Heart left ventricle (tissue), 16 donors: ENCODE results near the gene CFLAR. TPM values are rescaled to one million over a fixed set of nuclear protein-coding genes. Genes with fewer than 3 reads are reported as not detected.
A peak's percentile ranks its signal among the peaks of the same experiment; 100 is the strongest.

Experiments
- ATAC-seq, 4 donors: fragments of 200-7000 bp; cut with Tn5 transposase; one replicate each; pipeline ENCODE4 v1.9.1; 2020 to 2022; ENCODE audit warnings: moderate library complexity in 4 of 4, mild to moderate bottlenecking in 3 of 4, moderate number of reproducible peaks in 1 of 4
- DNase-seq, 5 donors: peaks; one replicate each; pipeline ENCODE4 v3.0.0-alpha.2; 2020
- H3K27ac ChIP-seq, 12 donors: fragments of 200-600 bp; sonication (generic) in 4 of 12; one replicate each; pipeline versions ENCODE4 v1.5.0 to v1.8.0; 2016 to 2022; ENCODE audit warnings: mild to moderate bottlenecking in 2 of 12
- H3K27me3 ChIP-seq, 9 donors: fragments of 200-600 bp; sonication (generic) in 2 of 9; one replicate each; pipeline versions ENCODE4 v1.5.1 to v1.8.0; 2016 to 2022; ENCODE audit warnings: mild to moderate bottlenecking in 3 of 9
- H3K36me3 ChIP-seq, 9 donors: fragments of 200-600 bp; sonication (generic) in 2 of 9; one replicate each; pipeline versions ENCODE4 v1.5.0 to v1.8.0; 2018 to 2022; ENCODE audit warnings: mild to moderate bottlenecking in 2 of 9
- H3K4me1 ChIP-seq, 12 donors: fragments of 200-600 bp; sonication (generic) in 4 of 12; one replicate each; pipeline versions ENCODE4 v1.5.0 to v1.8.0; 2016 to 2022; ENCODE audit warnings: mild to moderate bottlenecking in 3 of 12
- H3K4me3 ChIP-seq, 12 donors: fragments of 200-600 bp; sonication (generic) in 4 of 12; one replicate each; pipeline versions ENCODE4 v1.5.0 to v1.8.0; 2017 to 2022; ENCODE audit warnings: mild to moderate bottlenecking in 9 of 12, moderate library complexity in 4 of 12
- H3K9me3 ChIP-seq, 12 donors: fragments of 200-600 bp; sonication (generic) in 4 of 12; one replicate each; pipeline versions ENCODE4 v1.5.0 to v1.8.0; 2016 to 2022; ENCODE audit warnings: mild to moderate bottlenecking in 1 of 12
- POLR2A ChIP-seq, 2 donors: fragments of 450-650 bp; IDR thresholded peaks; one replicate each; pipeline ENCODE4 v1.6.1; 2017; ENCODE audit warnings: antibody characterized with exemption in 2 of 2, mild to moderate bottlenecking in 2 of 2, moderate library complexity in 2 of 2
- WGBS, 4 donors: extraction: QIAGEN DNeasy Blood & Tissue Kit in 2 of 4; methylation state at CpG; one replicate each; pipeline versions ENCODE4 v1.1.5 to v1.1.7; 2013 to 2018; 5-methylcytosine and 5-hydroxymethylcytosine counted together
- intact Hi-C, 10 donors: fragments of 100-400 bp; cut with DNase I; formaldehyde crosslinking; loops; one replicate each; pipeline versions ENCODE4 v1.11.1 to v1.14.2; 2022
- polyA plus RNA-seq, 2 donors: library from polyadenylated mRNA; stranded (reverse); fragments of 200-250 nt; gene quantifications; one replicate each; pipeline ENCODE4 v1.2.3, GENCODE V29; 2013
- total RNA-seq, 9 donors: library from RNA; depleted of rRNA in 2 of 9; stranded (reverse); fragments of >200 nt in 2 of 9; fragmentation: NEBNext Ultra II Directional in 3 of 9; extraction: Animal tissue kit (Norgen Biotek cat#: 25700) in 3 of 9; gene quantifications; one replicate each; pipeline versions ENCODE4 v1.1.0 to v1.2.4, GENCODE V29; 2016 to 2023
- TF ChIP-seq, protein P1 (sequence below), 12 donors: fragments of 200-600 bp; sonication (generic) in 4 of 12; IDR thresholded peaks; one replicate each; pipeline versions ENCODE4 v1.5.0 to v1.8.0; 2018 to 2022; ENCODE audit warnings: antibody characterized with exemption in 12 of 12, mild to moderate bottlenecking in 5 of 12
- donor health status: ischemic (EF 13 %, LVEDD 7.1; RV severe dilation, severe dysfunction).
- donor health status: healthy with polysubstance abuse.
- donor health status: DM: no; HTN: yes; CAD: no.
- donor health status: DM: no; HTN: no; CAD: no.
- donor health status: ischemic (EF 25% LVEDD 6.9; RV normal size, moderate dysfunction).
- donor health status: ischemic (EF 25% LVEDD 5.7; RV mildly dilated, moderate dysfunction).
- donor health status: healthy.
- donor health status: DM: yes; HTN: yes; CAD: no.
- donor health status: ischemic (EF 35%, LVEDD 5.7; RV mildly dilated, moderate dysfunction).
- donor health status: nonischemic (EF 11% LVEDD 7.7; RV severe dilation, severe dysfunction).
- donor health status: DM: yes; HTN: yes; CAD: no.
- donor health status: PGD.
- donor health status: ischemic (EF 29% LVEDD 5.4; RV normal size, mild dysfunction).
- donor health status: nonischemic (EF 23%, LVEDD 6.1; RV moderate dilation, normal function).

The CFLAR gene
- total and polyA plus RNA-seq, 11 donors = 120 to 279 (median 214) TPM

DNA sequence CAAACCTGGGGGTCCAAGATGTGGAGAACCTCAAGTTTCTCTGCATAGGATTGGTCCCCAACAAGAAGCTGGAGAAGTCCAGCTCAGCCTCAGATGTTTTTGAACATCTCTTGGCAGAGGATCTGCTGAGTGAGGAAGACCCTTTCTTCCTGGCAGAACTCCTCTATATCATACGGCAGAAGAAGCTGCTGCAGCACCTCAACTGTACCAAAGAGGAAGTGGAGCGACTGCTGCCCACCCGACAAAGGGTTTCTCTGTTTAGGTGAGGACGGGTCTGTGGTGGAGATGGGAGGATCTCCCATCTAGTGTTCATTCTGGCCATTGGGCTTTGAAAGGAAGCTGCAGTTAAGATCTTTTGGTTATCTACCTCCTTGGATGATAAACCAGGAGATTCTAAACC, 69.9 kb downstream of the CFLAR start:
- TF ChIP-seq, protein P1, sequence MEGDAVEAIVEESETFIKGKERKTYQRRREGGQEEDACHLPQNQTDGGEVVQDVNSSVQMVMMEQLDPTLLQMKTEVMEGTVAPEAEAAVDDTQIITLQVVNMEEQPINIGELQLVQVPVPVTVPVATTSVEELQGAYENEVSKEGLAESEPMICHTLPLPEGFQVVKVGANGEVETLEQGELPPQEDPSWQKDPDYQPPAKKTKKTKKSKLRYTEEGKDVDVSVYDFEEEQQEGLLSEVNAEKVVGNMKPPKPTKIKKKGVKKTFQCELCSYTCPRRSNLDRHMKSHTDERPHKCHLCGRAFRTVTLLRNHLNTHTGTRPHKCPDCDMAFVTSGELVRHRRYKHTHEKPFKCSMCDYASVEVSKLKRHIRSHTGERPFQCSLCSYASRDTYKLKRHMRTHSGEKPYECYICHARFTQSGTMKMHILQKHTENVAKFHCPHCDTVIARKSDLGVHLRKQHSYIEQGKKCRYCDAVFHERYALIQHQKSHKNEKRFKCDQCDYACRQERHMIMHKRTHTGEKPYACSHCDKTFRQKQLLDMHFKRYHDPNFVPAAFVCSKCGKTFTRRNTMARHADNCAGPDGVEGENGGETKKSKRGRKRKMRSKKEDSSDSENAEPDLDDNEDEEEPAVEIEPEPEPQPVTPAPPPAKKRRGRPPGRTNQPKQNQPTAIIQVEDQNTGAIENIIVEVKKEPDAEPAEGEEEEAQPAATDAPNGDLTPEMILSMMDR (IDR thresholded peaks at IDR 0.05) = no peak
- TF ChIP-seq POLR2A (IDR thresholded peaks at IDR 0.05) = no peak
- no peak for ATAC-seq
- no peak for DNase-seq
- Histone ChIP-seq H3K27me3 (no peaks in the 10 kb centered on the region), H3K9me3 (no peaks in the 10 kb centered on the region), H3K36me3 (peaks cover 0 to 41% (median 6%) of the 10 kb centered on the region in 9 donors), H3K4me1 (peaks cover 0 to 55% (median 9%) of the 10 kb centered on the region in 12 donors), H3K27ac (peak overlapping the region in 7 of 12 donors; percentile 10 to 88 (median 25)), H3K4me3 (peak overlapping the region in 9 of 12 donors; percentile 45 to 73 (median 62))
- 55 to 88% (median 61%) methylated on average over 4 of the region's 4 CpGs for WGBS, 4 donors
- intact Hi-C loops = loop anchor here in 5 of 10 donors (2.0 to 5.0 kb wide), 3 partner anchors 36 to 47 kb away; no protein-coding TSS in a partner anchor

DNA sequence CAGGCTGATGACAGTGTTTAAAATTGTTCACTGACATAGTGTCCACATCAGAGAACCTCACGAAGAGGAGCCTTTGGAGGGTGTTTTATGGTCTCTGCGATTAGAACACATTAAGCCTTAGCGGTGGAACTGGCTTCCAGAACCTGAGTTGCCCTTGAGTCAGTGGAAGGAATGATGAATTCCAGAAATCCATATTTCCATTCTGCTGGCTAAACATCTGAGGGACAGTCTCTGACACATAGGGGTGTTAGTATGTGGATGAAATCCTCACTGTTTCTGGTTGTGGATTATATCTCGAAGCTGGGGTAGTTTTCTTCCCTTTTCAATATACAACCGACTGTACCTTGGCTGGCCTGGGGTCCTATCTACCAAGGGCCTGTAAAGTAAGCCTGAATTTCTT, 71.0 kb downstream of the CFLAR start:
- H3K27me3 ChIP-seq = no peaks in the 10 kb centered on the region
- H3K27ac ChIP-seq = peak overlapping the region in 2 of 12 donors; percentile 12
- intact Hi-C loops = loop anchor here in 4 of 10 donors (2.0 to 5.0 kb wide), 3 partner anchors 35 to 46 kb away; no protein-coding TSS in a partner anchor
- DNase-seq = no peak
- no peak for ATAC-seq
- WGBS, 4 donors = 77 to 84% (median 82%) methylated on average over 5 of the region's 5 CpGs
- TF ChIP-seq, protein P1 (IDR thresholded peaks at IDR 0.05) = no peak
- no peak for TF ChIP-seq POLR2A (IDR thresholded peaks at IDR 0.05)
- peaks cover 0 to 66% (median 16%) of the 10 kb centered on the region in 12 donors for H3K4me1 ChIP-seq
- H3K36me3 ChIP-seq = peaks cover 0 to 41% (median 6%) of the 10 kb centered on the region in 9 donors
- H3K9me3 ChIP-seq = no peaks in the 10 kb centered on the region
- H3K4me3 ChIP-seq = no peak overlapping the region

DNA sequence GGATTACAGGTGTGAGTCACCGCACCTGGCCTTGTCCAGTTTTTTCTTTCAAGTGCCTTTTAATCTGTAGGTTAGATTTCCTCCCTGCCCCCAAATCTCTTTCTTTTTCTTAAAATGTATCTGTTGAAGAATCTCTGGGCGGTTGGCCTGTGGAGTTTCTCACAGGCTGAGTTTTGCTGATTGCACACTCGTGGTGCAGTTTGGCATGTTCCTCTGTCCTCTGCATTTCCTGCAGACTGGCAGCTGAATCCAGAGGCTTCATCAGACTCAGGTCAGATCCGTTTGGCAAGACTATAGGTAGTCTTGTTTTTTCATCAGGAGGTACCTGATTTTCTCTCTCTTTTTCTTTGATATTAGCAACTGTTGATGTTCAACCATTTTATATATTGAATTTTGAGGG, 72.5 kb downstream of the CFLAR start:
- ATAC-seq = no peak
- peaks cover 0 to 75% (median 21%) of the 10 kb centered on the region in 12 donors for H3K4me1 ChIP-seq
- intact Hi-C loops = loop anchor here in 3 of 10 donors (5.0 kb wide), 2 partner anchors 34 to 39 kb away; no protein-coding TSS in a partner anchor
- H3K4me3 ChIP-seq = no peak overlapping the region
- TF ChIP-seq POLR2A (IDR thresholded peaks at IDR 0.05) = no peak
- TF ChIP-seq, protein P1 (IDR thresholded peaks at IDR 0.05) = no peak
- DNase-seq = no peak
- no peak overlapping the region for H3K27ac ChIP-seq
- no peaks in the 10 kb centered on the region for H3K9me3 ChIP-seq
- no peaks in the 10 kb centered on the region for H3K27me3 ChIP-seq
- WGBS, 4 donors = 86 to 92% (median 86%) methylated on average over 4 of the region's 4 CpGs
- peaks cover 0 to 52% (median 12%) of the 10 kb centered on the region in 9 donors for H3K36me3 ChIP-seq

DNA sequence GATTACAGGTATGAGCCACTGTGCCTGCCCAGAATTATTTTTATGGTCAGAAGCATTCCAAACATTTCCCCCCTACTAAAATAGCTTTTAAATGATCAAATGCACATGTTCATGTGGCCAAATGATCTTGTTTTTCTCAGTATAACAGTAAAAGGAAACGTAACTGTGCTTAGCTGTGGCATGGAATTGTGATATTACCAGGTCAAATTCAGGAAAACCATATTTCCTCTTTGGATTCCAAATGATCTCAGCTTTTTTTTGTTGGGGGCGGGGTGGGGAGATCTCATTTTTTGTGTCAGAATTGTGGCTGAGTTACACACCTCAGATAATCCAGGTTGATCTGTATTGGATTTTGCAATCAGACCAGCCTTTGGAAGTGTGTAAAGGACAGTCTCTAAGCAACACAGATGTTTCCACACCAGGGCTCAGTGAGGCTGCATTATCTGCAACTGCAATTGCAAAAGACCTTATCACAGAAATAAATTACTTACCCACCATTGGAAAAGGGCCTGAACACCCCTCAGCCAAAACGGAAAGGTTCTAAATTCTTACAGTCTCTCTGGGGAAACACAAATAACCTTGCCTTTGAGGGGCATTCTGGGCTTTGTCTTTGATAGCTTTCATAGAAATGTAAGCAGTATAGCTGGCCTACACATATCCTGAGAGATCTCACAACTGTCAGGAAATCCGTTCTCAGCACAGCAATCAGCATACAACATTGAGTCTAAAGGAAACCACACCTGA, 75.3 kb downstream of the CFLAR start:
- H3K9me3 ChIP-seq = no peaks in the 10 kb centered on the region
- H3K4me3 ChIP-seq = no peak overlapping the region
- H3K36me3 ChIP-seq = peaks cover 0 to 65% (median 19%) of the 10 kb centered on the region in 9 donors
- 36 to 54% (median 42%) methylated on average over 4 of the region's 4 CpGs for WGBS, 4 donors
- H3K27me3 ChIP-seq = no peaks in the 10 kb centered on the region
- intact Hi-C loops = loop anchor here in 1 of 10 donors (2.0 kb wide), 1 partner anchor 41 kb away; no protein-coding TSS in a partner anchor
- TF ChIP-seq POLR2A (IDR thresholded peaks at IDR 0.05) = no peak
- TF ChIP-seq, protein P1 (IDR thresholded peaks at IDR 0.05) = no peak
- DNase-seq = peak in 1 of 5 donors; percentile 30
- peaks cover 0 to 74% (median 23%) of the 10 kb centered on the region in 12 donors for H3K4me1 ChIP-seq
- H3K27ac ChIP-seq = peak overlapping the region in 10 of 12 donors; percentile 47 to 82 (median 69)
- peak; percentile 69 to 93 (median 86) for ATAC-seq
